ENCODE data around the gene DPF3.

- TF ChIP-seq CTCF (IDR thresholded peaks at IDR 0.05) (no peak), ATF6 (CRISPR knock-in tag; IDR thresholded peaks at IDR 0.05) (no peak), SMAD4 (CRISPR knock-in tag; IDR thresholded peaks at IDR 0.05) (no peak), AFF4 (CRISPR knock-in tag; IDR thresholded peaks at IDR 0.05; ENCODE audit: borderline replicate concordance) (no peak), NR2C2 (CRISPR knock-in tag; IDR thresholded peaks at IDR 0.05) (no peak), SP1 (CRISPR knock-in tag; conservative IDR thresholded peaks at IDR 0.05) (no peak), FOXK1 (CRISPR knock-in tag; IDR thresholded peaks at IDR 0.05) (no peak), ZBTB43 (CRISPR knock-in tag; IDR thresholded peaks at IDR 0.05) (no peak), RELA (CRISPR knock-in tag; IDR thresholded peaks at IDR 0.05; ENCODE audit: borderline replicate concordance) (no peak), E2F4 (CRISPR knock-in tag; IDR thresholded peaks at IDR 0.05; ENCODE audit: borderline replicate concordance, low read depth) (no peak)
Observed at GRCh38 chr14:72700338-72701236, 193.3 kb downstream of the DPF3 start.
